ENCODE measurements around the gene RAB26. TPM values are rescaled to one million over a fixed set of nuclear protein-coding genes. Genes with fewer than 3 reads are reported as not detected.
"Not testable (repeated sequence)": the region's sequence is repeated elsewhere in the genome, so short reads cannot be mapped to it uniquely, and the experiment has no call there.

Gene RAB26
- total RNA-seq, 1 donor from 2014 or later = 0.80 TPM

DNA sequence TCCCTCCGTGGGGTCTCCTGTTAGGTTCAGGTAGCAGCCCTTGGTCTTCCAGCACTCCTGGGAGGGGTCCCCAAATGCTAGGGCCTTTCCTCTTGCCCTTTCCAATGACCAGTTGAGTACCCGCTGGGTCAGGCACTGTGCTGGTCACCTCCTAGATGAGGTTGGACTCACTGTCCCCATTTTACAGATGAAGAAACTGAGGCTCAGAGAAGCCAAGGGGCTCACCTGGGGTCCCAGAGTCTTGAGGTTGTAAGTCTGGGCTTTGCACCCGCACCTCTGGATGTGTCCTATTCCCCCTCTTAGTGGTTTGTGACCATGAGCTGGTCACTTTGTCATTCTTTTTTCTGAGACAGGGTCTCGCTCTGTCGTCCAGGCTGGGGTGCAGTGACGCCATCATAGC is 49.3 kb downstream of the RAB26 start:
- no peak for ATAC-seq
- no peaks in the 10 kb centered on the region for H3K9me3 ChIP-seq
- intact Hi-C loops (cut with DNase I) = no loop called here

DNA sequence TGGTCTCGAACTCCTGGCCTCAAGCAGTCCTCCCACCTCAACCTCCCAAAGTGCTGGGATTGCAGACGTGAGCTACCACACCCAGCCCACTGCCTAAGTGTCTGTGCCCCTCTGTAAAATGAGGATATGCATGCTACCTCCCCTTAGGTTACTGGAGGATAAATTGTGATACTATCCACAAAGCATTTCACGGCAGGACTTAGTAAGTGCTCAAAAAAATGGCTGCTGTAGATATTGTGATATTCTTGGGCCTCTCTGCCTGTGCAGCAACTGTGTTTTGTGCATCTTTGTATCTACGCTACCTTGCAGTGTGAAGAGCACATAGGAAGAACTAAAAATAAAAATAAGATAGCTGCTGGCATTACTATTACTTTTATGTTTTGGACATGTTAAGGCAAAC is 49.9 kb downstream of the RAB26 start:
- Histone ChIP-seq H3K4me1 (peaks cover 13% of the 10 kb centered on the region), H3K4me3 (no peak overlapping the region), H3K9me3 (no peaks in the 10 kb centered on the region), H3K27ac (no peak overlapping the region), H3K27me3 (ENCODE audit: low read depth) (peaks cover 40% of the 10 kb centered on the region), H3K36me3 (no peaks in the 10 kb centered on the region)
- ATAC-seq (no peak), DNase-seq (no peak)
- intact Hi-C loops (cut with DNase I) = no loop called here
- TF ChIP-seq, protein P1, sequence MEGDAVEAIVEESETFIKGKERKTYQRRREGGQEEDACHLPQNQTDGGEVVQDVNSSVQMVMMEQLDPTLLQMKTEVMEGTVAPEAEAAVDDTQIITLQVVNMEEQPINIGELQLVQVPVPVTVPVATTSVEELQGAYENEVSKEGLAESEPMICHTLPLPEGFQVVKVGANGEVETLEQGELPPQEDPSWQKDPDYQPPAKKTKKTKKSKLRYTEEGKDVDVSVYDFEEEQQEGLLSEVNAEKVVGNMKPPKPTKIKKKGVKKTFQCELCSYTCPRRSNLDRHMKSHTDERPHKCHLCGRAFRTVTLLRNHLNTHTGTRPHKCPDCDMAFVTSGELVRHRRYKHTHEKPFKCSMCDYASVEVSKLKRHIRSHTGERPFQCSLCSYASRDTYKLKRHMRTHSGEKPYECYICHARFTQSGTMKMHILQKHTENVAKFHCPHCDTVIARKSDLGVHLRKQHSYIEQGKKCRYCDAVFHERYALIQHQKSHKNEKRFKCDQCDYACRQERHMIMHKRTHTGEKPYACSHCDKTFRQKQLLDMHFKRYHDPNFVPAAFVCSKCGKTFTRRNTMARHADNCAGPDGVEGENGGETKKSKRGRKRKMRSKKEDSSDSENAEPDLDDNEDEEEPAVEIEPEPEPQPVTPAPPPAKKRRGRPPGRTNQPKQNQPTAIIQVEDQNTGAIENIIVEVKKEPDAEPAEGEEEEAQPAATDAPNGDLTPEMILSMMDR (IDR thresholded peaks at IDR 0.05) = no peak

More for the DNA sequence above, 49.3 kb downstream of the RAB26 start:
- H3K27me3 ChIP-seq (ENCODE audit: low read depth) = peaks cover 40% of the 10 kb centered on the region
- H3K27ac ChIP-seq = no peak overlapping the region
- H3K4me1 ChIP-seq = peaks cover 13% of the 10 kb centered on the region
- no peak overlapping the region for H3K4me3 ChIP-seq
- TF ChIP-seq, protein P1 (IDR thresholded peaks at IDR 0.05) = no peak
- no peak for DNase-seq
- H3K36me3 ChIP-seq = no peaks in the 10 kb centered on the region

DNA sequence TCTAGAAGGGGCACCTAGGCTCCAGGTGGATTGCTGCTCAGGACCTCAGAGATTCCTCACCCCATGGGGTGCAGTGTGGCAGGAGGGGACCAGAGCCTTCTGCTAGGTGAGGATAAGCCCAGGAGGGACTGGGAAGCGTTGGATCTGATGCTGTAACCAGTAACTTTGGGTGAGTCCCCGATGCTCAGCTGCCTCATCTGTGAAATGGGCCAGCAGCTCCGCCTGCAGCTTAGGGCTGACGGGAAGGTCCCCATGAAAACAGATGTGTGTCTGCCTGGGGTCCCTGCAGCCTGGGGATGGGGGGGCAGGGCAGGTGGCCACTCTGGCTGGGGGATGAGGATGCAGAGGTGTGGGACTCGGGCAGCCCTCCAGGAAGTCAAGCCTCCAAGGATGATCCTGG is 50.7 kb downstream of the RAB26 start:
- no peaks in the 10 kb centered on the region for H3K36me3 ChIP-seq
- no peak overlapping the region for H3K4me3 ChIP-seq
- TF ChIP-seq, protein P1 (IDR thresholded peaks at IDR 0.05) = no peak
- DNase-seq = no peak
- no peak overlapping the region for H3K27ac ChIP-seq
- no peaks in the 10 kb centered on the region for H3K9me3 ChIP-seq
- peaks cover 13% of the 10 kb centered on the region for H3K4me1 ChIP-seq
- peaks cover 39% of the 10 kb centered on the region for H3K27me3 ChIP-seq (ENCODE audit: low read depth)
- intact Hi-C loops (cut with DNase I) = no loop called here
- ATAC-seq = no peak

- intact Hi-C loops (cut with DNase I) = no loop called here
- no peaks in the 10 kb centered on the region for H3K36me3 ChIP-seq
- no peaks in the 10 kb centered on the region for H3K9me3 ChIP-seq
- ATAC-seq (no peak), DNase-seq (no peak)
- peaks cover 33% of the 10 kb centered on the region for H3K27me3 ChIP-seq (ENCODE audit: low read depth)
- H3K4me3 ChIP-seq = no peak overlapping the region
- H3K4me1 ChIP-seq = peaks cover 17% of the 10 kb centered on the region
- no peak overlapping the region for H3K27ac ChIP-seq
- TF ChIP-seq, protein P1 (IDR thresholded peaks at IDR 0.05) = no peak
Observed at GRCh38 chr16:2199621-2200139, 51.3 kb downstream of the RAB26 start.

DNA sequence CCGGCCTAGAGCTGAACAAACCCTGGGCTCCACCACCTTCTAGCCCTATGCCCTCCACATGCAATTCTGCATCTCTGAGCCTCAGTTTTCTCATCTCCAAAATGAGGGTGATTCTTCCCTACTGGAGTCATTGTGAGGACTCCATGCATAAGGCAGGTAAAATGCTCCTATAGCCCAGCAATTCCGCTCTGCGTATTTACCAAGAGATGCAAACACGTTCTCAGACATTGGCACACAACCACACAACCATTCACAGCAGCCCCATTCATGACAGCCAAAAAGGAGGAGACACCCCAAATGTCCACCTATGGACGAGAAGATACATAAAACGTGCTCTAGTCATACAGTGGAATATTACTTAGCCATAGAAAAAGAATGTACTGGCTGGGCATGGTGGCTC is 51.9 kb downstream of the RAB26 start:
- peaks cover 17% of the 10 kb centered on the region for H3K4me1 ChIP-seq
- no peak overlapping the region for H3K4me3 ChIP-seq
- no peaks in the 10 kb centered on the region for H3K9me3 ChIP-seq
- TF ChIP-seq, protein P1 (IDR thresholded peaks at IDR 0.05) = no peak
- H3K27ac ChIP-seq = no peak overlapping the region
- no peaks in the 10 kb centered on the region for H3K36me3 ChIP-seq
- no peak for ATAC-seq
- H3K27me3 ChIP-seq (ENCODE audit: low read depth) = peaks cover 26% of the 10 kb centered on the region
- no peak for DNase-seq
- intact Hi-C loops (cut with DNase I) = no loop called here

DNA sequence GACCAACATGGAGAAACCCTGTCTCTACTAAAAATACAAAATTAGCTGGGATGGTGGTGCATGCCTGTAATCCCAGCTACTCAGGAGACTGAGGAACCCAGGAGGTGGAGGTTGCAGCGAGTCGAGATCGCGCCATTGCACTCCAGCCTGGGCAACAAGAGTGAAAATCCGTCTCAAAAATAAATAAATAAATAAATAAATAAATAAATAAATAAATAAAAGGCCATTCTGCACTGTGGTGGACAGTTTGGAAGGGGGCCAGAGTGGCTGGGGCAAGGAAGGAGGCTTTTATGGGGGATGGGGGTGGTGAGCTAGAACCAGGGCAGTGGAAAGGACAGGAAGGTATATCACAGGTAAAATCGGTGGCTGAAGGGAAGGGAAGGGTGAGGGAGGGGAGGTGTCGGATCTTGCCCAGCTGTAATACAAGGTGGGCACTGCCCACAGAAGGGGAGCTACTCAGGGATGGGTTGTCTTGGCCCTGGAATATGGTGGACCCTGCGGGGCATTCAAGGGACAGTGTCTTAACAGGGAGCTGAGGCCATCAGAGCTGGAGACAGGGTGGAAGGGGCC is 54.8 kb downstream of the RAB26 start:
- ATAC-seq; H3K9me3 ChIP-seq; DNase-seq; intact Hi-C loops (cut with DNase I); H3K27me3 ChIP-seq (ENCODE audit: low read depth); H3K4me3 ChIP-seq; H3K27ac ChIP-seq: not testable (repeated sequence)
- Histone ChIP-seq H3K4me1 (peaks cover 23% of the 10 kb centered on the region), H3K36me3 (peaks cover 15% of the 10 kb centered on the region)

Small RNA genes lying within 50 kb of the gene (microRNA-seq; reads per million reads assigned to microRNA genes)
- not detected for gene MIR3180-5 (ENCODE audit: borderline number of aligned reads)
- gene MIR4516 (ENCODE audit: borderline number of aligned reads) = not detected
- not detected for gene MIR6511B1 (ENCODE audit: borderline number of aligned reads)

Other genes starting within 250 kb of the RAB26 start
- 1.3 TPM for gene HS3ST6, start 230.2 kb upstream of the RAB26 start, total RNA-seq
- 35.1 TPM for gene MSRB1, start 205.4 kb upstream of the RAB26 start, total RNA-seq
- not detected for gene RPL3L, start 193.9 kb upstream of the RAB26 start, total RNA-seq
- 85.8 TPM for gene NDUFB10, start 189.1 kb upstream of the RAB26 start, total RNA-seq
- gene RPS2, start 183.8 kb upstream of the RAB26 start, total RNA-seq = 1,721 TPM
- gene RNF151, start 181.8 kb upstream of the RAB26 start, total RNA-seq = not detected
- gene TBL3, start 176.6 kb upstream of the RAB26 start, total RNA-seq = 25.6 TPM
- 1.7 TPM for gene NOXO1, start 167.2 kb upstream of the RAB26 start, total RNA-seq
- 24.7 TPM for gene GFER, start 164.4 kb upstream of the RAB26 start, total RNA-seq
- gene SYNGR3, start 158.7 kb upstream of the RAB26 start, total RNA-seq = 0.24 TPM
- 27.2 TPM for gene ZNF598, start 138.8 kb upstream of the RAB26 start, total RNA-seq
- gene NPW, start 128.8 kb upstream of the RAB26 start, total RNA-seq = not detected
- gene NHERF2, start 121.7 kb upstream of the RAB26 start, total RNA-seq = 343 TPM
- gene NTHL1, start 100.8 kb upstream of the RAB26 start, total RNA-seq = 24.3 TPM
- gene TSC2, start 100.6 kb upstream of the RAB26 start, total RNA-seq = 123 TPM
- gene PKD1, start 12.7 kb upstream of the RAB26 start, total RNA-seq = 81.6 TPM
- gene TRAF7, start 7.2 kb downstream of the RAB26 start, total RNA-seq = 61.9 TPM
- gene CASKIN1, start 48.0 kb downstream of the RAB26 start, total RNA-seq = 0.09 TPM
- 26.6 TPM for gene MLST8, start 56.8 kb downstream of the RAB26 start, total RNA-seq
- 7.8 TPM for gene BRICD5, start 62.2 kb downstream of the RAB26 start, total RNA-seq
- 13.3 TPM for gene PGP, start 66.2 kb downstream of the RAB26 start, total RNA-seq
- gene E4F1, start 75.0 kb downstream of the RAB26 start, total RNA-seq = 21.0 TPM
- 2.0 TPM for gene DNASE1L2, start 87.8 kb downstream of the RAB26 start, total RNA-seq
- 50.4 TPM for gene ECI1, start 103.0 kb downstream of the RAB26 start, total RNA-seq
- 98.6 TPM for gene RNPS1, start 119.5 kb downstream of the RAB26 start, total RNA-seq
- 491 TPM for gene ABCA3, start 192.1 kb downstream of the RAB26 start, total RNA-seq